ENCODE measurements around the gene MYO1B. TPM values are rescaled to one million over a fixed set of nuclear protein-coding genes. Genes with fewer than 3 reads are reported as not detected.

Gene MYO1B
- total RNA-seq, 3 donors from 2014 or later (not counting 1 experiment from before 2014, with no cell fraction given) = 0.21 to 0.80 (median 0.29) TPM

DNA sequence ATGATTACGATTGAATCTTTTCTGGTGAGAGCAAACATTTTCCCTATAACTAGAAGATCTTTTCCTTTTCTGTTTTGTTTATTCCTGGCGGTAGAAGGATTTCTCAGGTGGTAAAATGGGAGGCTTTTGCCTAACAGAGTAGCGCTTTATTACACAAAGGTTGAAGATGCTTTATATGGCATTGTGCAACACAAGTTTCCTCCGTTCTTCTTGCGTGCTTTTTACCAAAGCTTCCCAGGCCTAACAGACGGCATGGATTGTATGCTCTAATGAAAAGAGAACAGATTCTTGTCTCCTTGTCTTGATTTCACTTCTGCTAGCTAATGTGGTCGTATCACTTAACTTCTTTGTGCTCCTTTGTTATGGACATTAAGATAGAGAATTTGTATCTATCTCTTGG is 43.8 kb downstream of the MYO1B start:
- peaks cover 0 to 4% of the 10 kb centered on the region in 2 donors for H3K27me3 Mint-ChIP-seq (ENCODE audit: low read depth in 2 of 2)

DNA sequence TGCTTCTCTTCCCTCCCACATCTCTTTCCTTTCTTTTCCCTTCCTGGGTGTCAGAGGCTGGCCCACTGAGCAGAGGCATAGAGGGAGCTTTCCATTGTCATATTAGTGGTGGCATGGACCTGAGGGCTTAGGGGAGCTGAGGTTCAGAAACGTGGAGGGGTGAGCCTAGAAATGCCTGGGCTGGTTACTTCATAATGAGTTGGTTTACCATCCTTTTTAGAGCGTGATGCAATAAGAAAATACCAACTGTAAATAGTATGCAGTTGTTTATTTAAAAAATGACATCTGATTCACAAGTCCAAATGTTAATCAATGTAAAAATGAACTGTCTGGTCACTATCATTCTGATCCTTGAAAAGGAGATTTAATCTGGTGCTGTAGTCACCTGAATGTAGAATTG is 46.3 kb downstream of the MYO1B start:
- H3K27me3 Mint-ChIP-seq (ENCODE audit: low read depth in 2 of 2) = peaks cover 0 to 5% of the 10 kb centered on the region in 2 donors
- TF ChIP-seq, protein P1, sequence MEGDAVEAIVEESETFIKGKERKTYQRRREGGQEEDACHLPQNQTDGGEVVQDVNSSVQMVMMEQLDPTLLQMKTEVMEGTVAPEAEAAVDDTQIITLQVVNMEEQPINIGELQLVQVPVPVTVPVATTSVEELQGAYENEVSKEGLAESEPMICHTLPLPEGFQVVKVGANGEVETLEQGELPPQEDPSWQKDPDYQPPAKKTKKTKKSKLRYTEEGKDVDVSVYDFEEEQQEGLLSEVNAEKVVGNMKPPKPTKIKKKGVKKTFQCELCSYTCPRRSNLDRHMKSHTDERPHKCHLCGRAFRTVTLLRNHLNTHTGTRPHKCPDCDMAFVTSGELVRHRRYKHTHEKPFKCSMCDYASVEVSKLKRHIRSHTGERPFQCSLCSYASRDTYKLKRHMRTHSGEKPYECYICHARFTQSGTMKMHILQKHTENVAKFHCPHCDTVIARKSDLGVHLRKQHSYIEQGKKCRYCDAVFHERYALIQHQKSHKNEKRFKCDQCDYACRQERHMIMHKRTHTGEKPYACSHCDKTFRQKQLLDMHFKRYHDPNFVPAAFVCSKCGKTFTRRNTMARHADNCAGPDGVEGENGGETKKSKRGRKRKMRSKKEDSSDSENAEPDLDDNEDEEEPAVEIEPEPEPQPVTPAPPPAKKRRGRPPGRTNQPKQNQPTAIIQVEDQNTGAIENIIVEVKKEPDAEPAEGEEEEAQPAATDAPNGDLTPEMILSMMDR (IDR thresholded peaks at IDR 0.05) = no peak
- H3K27me3 ChIP-seq (ENCODE audit: control insufficient read depth, insufficient read depth, low read length) = no peaks in the 10 kb centered on the region
- no peaks in the 10 kb centered on the region for H3K4me1 Mint-ChIP-seq
- H3K36me3 ChIP-seq (ENCODE audit: control insufficient read depth, insufficient read depth, low read length) = no peaks in the 10 kb centered on the region
- H3K27ac Mint-ChIP-seq = no peak overlapping the region
- H3K27ac ChIP-seq (ENCODE audit: low read length) = no peak overlapping the region
- intact Hi-C loops (cut with micrococcal nuclease) = no loop called here
- DNase-seq (no peak), ATAC-seq (no peak)
- no peak overlapping the region for H3K4me3 Mint-ChIP-seq
- H3K36me3 Mint-ChIP-seq = no peaks in the 10 kb centered on the region
- no peaks in the 10 kb centered on the region for H3K9me3 Mint-ChIP-seq
- WGBS (ENCODE audit: insufficient coverage) = 65% methylated on average over 2 of the region's 2 CpGs
- no peak overlapping the region for H3K4me3 ChIP-seq (ENCODE audit: low read length)
- H3K4me1 ChIP-seq (ENCODE audit: control insufficient read depth, insufficient read depth, low read length) = no peaks in the 10 kb centered on the region
- no peaks in the 10 kb centered on the region for H3K9me3 ChIP-seq (ENCODE audit: control insufficient read depth, insufficient read depth, low read length)

More for the DNA sequence above, 43.8 kb downstream of the MYO1B start:
- Histone ChIP-seq H3K4me1 (ENCODE audit: control insufficient read depth, insufficient read depth, low read length) (no peaks in the 10 kb centered on the region), H3K9me3 (ENCODE audit: control insufficient read depth, insufficient read depth, low read length) (no peaks in the 10 kb centered on the region), H3K4me3 (ENCODE audit: low read length) (no peak overlapping the region), H3K27me3 (ENCODE audit: control insufficient read depth, insufficient read depth, low read length) (no peaks in the 10 kb centered on the region), H3K36me3 (ENCODE audit: control insufficient read depth, insufficient read depth, low read length) (no peaks in the 10 kb centered on the region), H3K27ac (ENCODE audit: low read length) (no peak overlapping the region)
- ATAC-seq (no peak), DNase-seq (no peak)
- Mint-ChIP-seq H3K27ac (no peak overlapping the region), H3K9me3 (no peaks in the 10 kb centered on the region), H3K4me3 (no peak overlapping the region), H3K4me1 (no peaks in the 10 kb centered on the region), H3K36me3 (no peaks in the 10 kb centered on the region)
- intact Hi-C loops (cut with micrococcal nuclease) = no loop called here
- TF ChIP-seq, protein P1 (IDR thresholded peaks at IDR 0.05) = no peak
- WGBS (ENCODE audit: insufficient coverage) = 88% methylated on average over 5 of the region's 7 CpGs

DNA sequence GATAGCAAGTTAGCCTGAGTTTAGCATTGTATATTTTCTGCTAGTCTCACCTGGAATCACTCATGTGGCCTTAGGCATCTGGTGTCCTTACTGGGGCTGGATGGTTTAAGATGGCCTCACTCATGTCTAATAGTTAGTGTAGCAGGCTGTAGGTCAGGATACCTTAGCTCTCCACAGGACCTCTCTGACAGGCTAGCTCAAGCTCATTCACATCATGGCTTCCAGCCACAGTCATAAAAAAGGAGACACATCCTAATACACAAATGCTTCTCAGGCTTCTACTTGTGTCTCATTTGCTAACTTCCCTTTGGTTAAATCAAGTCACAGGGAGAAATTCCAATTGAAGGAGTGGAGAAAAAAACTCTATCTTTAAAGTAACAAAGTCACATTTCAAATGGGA is 47.7 kb downstream of the MYO1B start:
- Mint-ChIP-seq H3K4me1 (no peaks in the 10 kb centered on the region), H3K27me3 (ENCODE audit: low read depth in 2 of 2) (peaks cover 0 to 4% of the 10 kb centered on the region in 2 donors), H3K36me3 (no peaks in the 10 kb centered on the region), H3K4me3 (no peak overlapping the region), H3K9me3 (no peaks in the 10 kb centered on the region), H3K27ac (no peak overlapping the region)
- TF ChIP-seq, protein P1 (IDR thresholded peaks at IDR 0.05) = no peak
- Histone ChIP-seq H3K9me3 (ENCODE audit: control insufficient read depth, insufficient read depth, low read length) (no peaks in the 10 kb centered on the region), H3K27ac (ENCODE audit: low read length) (no peak overlapping the region), H3K4me3 (ENCODE audit: low read length) (no peak overlapping the region), H3K36me3 (ENCODE audit: control insufficient read depth, insufficient read depth, low read length) (no peaks in the 10 kb centered on the region), H3K27me3 (ENCODE audit: control insufficient read depth, insufficient read depth, low read length) (no peaks in the 10 kb centered on the region), H3K4me1 (ENCODE audit: control insufficient read depth, insufficient read depth, low read length) (no peaks in the 10 kb centered on the region)
- intact Hi-C loops (cut with micrococcal nuclease) = no loop called here
- ATAC-seq (no peak), DNase-seq (no peak)

DNA sequence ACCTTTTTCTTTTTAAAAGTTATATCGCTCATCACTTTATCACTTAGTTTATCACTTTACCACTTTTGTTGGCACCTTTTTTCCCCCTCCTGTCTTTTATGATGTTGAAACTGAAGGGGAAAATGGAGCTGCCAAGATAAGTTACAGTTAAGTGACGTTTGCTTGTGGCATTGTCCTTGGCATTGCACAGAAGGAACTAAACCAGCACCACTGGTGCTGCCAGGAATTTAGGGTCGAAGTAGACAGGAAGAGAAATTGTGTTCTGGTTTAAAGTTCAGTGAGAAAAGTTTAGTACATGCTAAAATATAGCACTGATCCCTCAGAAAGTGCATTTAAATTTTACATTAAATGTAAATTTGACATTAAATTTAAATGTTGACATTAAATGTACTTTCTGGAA is 49.9 kb downstream of the MYO1B start:
- ATAC-seq = no peak
- H3K27me3 ChIP-seq (ENCODE audit: control insufficient read depth, insufficient read depth, low read length) = no peaks in the 10 kb centered on the region
- Mint-ChIP-seq H3K4me3 (no peak overlapping the region), H3K9me3 (no peaks in the 10 kb centered on the region), H3K4me1 (no peaks in the 10 kb centered on the region), H3K36me3 (no peaks in the 10 kb centered on the region), H3K27ac (no peak overlapping the region), H3K27me3 (ENCODE audit: low read depth in 2 of 2) (peaks cover 0 to 3% of the 10 kb centered on the region in 2 donors)
- 20% methylated on average over 2 of the region's 3 CpGs for WGBS (ENCODE audit: insufficient coverage)
- no peaks in the 10 kb centered on the region for H3K9me3 ChIP-seq (ENCODE audit: control insufficient read depth, insufficient read depth, low read length)
- intact Hi-C loops (cut with micrococcal nuclease) = no loop called here
- H3K27ac ChIP-seq (ENCODE audit: low read length) = no peak overlapping the region
- no peaks in the 10 kb centered on the region for H3K4me1 ChIP-seq (ENCODE audit: control insufficient read depth, insufficient read depth, low read length)
- H3K36me3 ChIP-seq (ENCODE audit: control insufficient read depth, insufficient read depth, low read length) = no peaks in the 10 kb centered on the region
- TF ChIP-seq, protein P1 (IDR thresholded peaks at IDR 0.05) = no peak
- no peak for DNase-seq
- no peak overlapping the region for H3K4me3 ChIP-seq (ENCODE audit: low read length)
